ENCODE results near the gene CFAP74. TPM values are rescaled to one million over a fixed set of nuclear protein-coding genes. Genes with fewer than 3 reads are reported as not detected.
"Not testable (repeated sequence)": the region's sequence is repeated elsewhere in the genome, so short reads cannot be mapped to it uniquely, and the experiment has no call there.

CFAP74 gene
- total RNA-seq, 4 donors from 2014 or later: not detected

DNA sequence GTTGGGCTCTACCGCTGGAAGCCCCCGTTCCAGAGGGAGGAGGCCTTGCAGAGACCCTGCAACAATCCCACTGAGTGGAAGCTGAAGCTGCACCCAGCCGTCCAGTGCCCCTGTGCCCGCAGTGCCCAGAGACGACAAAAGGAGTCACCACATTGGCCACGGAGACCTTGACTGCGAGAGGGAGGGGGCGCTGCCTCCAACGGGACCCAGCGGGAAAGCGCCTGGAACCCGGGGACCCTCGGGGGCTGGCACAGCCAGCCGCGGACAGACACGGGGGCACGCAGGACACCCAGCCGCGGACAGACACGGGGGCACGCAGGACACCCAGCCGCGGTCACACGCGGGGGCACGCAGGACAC is 22.5 kb downstream of the CFAP74 start:
- 95% methylated on average over 26 of the region's 26 CpGs; no CpG with 5 or more reads in 1 of the 2 donors for WGBS, 2 donors (ENCODE audit: low coverage in 1 of 2)
- Histone ChIP-seq H3K4me3 (no peak overlapping the region), H3K27me3 (no peaks in the 10 kb centered on the region), H3K9me3 (no peaks in the 10 kb centered on the region), H3K36me3 (no peaks in the 10 kb centered on the region), H3K4me1 (no peaks in the 10 kb centered on the region), H3K27ac (no peak overlapping the region)
- no peak for DNase-seq
- TF ChIP-seq POLR2AphosphoS5 (IDR thresholded peaks at IDR 0.05) (no peak), EP300 (IDR thresholded peaks at IDR 0.05; ENCODE audit: low read depth) (no peak), POLR2A (IDR thresholded peaks at IDR 0.05) (no peak)
- TF ChIP-seq, protein P1, sequence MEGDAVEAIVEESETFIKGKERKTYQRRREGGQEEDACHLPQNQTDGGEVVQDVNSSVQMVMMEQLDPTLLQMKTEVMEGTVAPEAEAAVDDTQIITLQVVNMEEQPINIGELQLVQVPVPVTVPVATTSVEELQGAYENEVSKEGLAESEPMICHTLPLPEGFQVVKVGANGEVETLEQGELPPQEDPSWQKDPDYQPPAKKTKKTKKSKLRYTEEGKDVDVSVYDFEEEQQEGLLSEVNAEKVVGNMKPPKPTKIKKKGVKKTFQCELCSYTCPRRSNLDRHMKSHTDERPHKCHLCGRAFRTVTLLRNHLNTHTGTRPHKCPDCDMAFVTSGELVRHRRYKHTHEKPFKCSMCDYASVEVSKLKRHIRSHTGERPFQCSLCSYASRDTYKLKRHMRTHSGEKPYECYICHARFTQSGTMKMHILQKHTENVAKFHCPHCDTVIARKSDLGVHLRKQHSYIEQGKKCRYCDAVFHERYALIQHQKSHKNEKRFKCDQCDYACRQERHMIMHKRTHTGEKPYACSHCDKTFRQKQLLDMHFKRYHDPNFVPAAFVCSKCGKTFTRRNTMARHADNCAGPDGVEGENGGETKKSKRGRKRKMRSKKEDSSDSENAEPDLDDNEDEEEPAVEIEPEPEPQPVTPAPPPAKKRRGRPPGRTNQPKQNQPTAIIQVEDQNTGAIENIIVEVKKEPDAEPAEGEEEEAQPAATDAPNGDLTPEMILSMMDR (IDR thresholded peaks at IDR 0.05): no peak
- in situ Hi-C loops (cut with MboI; ENCODE audit: low pct_ligation_motif_present in 1 of 4, low pct_unique_long_range_greater_than_20kb in 1 of 4, low sequenced_read_pairs in 3 of 4): no loop called here
- intact Hi-C loops (cut with DNase I; ENCODE audit: low total_unique reads): no loop called here

DNA sequence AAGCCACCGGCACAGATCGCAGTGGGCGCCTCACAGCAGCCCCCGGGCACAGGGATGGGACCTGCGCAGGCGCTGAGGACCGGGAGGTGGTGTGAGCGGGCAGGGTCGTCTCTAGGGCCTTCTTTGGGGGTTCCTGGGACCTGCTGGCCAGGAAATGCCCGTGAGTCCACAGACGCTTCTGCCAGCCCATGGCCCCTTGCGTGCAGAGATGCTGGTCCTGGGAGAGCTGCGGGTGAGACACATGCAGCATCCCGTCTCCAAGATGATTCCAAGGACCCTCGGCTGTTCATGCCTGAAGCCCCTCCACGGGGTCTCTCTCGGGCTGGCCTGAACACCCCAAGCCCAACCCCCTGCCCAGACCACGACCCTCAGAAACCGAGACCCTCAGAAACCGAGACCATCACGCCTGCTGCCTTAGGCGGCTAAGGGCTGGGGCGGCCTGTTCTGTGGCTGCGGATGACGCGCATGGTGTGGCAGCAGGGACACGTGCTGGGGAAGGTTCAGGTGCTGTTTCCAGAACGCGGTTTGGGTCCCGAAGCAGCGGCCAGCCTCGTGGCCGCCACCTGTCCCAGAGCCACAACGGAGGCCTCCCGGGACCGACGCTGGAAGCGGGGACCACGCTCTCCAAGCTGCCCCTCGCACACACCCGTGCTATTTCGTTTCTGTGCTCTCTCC is 23.0 kb downstream of the CFAP74 start:
- in situ Hi-C loops (cut with MboI; ENCODE audit: low pct_ligation_motif_present in 1 of 4, low pct_unique_long_range_greater_than_20kb in 1 of 4, low sequenced_read_pairs in 3 of 4): no loop called here
- H3K27me3 ChIP-seq: no peaks in the 10 kb centered on the region
- H3K4me1 ChIP-seq: no peaks in the 10 kb centered on the region
- TF ChIP-seq EP300 (IDR thresholded peaks at IDR 0.05; ENCODE audit: low read depth) (no peak), POLR2A (IDR thresholded peaks at IDR 0.05) (no peak), POLR2AphosphoS5 (IDR thresholded peaks at IDR 0.05) (no peak)
- TF ChIP-seq, protein P1 (IDR thresholded peaks at IDR 0.05): no peak
- intact Hi-C loops (cut with DNase I; ENCODE audit: low total_unique reads): no loop called here
- no peaks in the 10 kb centered on the region for H3K36me3 ChIP-seq
- WGBS, 2 donors (ENCODE audit: low coverage in 1 of 2): 91 to 94% methylated on average over 6 to 38 of the region's 42 CpGs
- H3K4me3 ChIP-seq: no peak overlapping the region
- no peak for DNase-seq
- no peak overlapping the region for H3K27ac ChIP-seq
- H3K9me3 ChIP-seq: no peaks in the 10 kb centered on the region

DNA sequence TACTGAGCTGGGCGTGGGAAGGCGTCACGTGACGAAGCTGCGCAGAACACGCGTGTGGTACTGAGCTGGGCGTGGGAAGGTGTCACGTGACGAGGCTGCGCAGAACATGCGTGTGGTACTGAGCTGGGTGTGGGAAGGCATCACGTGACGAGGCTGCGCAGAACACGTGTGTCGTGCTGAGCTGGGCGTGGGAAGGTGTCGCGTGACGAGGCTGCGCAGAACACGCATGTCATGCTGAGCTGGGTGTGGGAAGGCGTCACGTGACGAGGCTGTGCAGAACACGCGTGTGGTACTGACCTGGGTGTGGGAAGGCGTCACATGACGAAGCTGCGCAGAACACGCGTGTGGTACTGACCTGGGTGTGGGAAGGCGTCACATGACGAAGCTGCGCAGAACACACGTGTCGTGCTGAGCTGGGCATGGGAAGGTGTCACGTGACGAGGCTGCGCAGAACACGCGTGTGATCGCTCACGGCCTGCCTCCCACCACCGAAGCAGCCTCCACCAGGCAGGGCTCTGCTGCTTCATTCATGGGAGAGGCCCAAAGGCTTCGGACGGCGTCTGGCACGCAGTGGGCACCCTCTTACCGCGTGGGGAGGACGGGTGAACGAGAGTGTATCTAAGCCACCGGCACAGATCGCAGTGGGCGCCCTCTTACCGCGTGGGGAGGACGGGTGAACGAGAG is 24.0 kb downstream of the CFAP74 start:
- no peaks in the 10 kb centered on the region for H3K9me3 ChIP-seq
- H3K4me3 ChIP-seq: no peak overlapping the region
- no peaks in the 10 kb centered on the region for H3K27me3 ChIP-seq
- TF ChIP-seq, protein P1 (IDR thresholded peaks at IDR 0.05): no peak
- H3K4me1 ChIP-seq: no peaks in the 10 kb centered on the region
- intact Hi-C loops (cut with DNase I; ENCODE audit: low total_unique reads): no loop called here
- no peaks in the 10 kb centered on the region for H3K36me3 ChIP-seq
- WGBS, 2 donors (ENCODE audit: low coverage in 1 of 2): 90 to 92% methylated on average over 4 to 59 of the region's 61 CpGs
- H3K27ac ChIP-seq: no peak overlapping the region
- in situ Hi-C loops (cut with MboI; ENCODE audit: low pct_ligation_motif_present in 1 of 4, low pct_unique_long_range_greater_than_20kb in 1 of 4, low sequenced_read_pairs in 3 of 4): no loop called here
- DNase-seq: no peak

DNA sequence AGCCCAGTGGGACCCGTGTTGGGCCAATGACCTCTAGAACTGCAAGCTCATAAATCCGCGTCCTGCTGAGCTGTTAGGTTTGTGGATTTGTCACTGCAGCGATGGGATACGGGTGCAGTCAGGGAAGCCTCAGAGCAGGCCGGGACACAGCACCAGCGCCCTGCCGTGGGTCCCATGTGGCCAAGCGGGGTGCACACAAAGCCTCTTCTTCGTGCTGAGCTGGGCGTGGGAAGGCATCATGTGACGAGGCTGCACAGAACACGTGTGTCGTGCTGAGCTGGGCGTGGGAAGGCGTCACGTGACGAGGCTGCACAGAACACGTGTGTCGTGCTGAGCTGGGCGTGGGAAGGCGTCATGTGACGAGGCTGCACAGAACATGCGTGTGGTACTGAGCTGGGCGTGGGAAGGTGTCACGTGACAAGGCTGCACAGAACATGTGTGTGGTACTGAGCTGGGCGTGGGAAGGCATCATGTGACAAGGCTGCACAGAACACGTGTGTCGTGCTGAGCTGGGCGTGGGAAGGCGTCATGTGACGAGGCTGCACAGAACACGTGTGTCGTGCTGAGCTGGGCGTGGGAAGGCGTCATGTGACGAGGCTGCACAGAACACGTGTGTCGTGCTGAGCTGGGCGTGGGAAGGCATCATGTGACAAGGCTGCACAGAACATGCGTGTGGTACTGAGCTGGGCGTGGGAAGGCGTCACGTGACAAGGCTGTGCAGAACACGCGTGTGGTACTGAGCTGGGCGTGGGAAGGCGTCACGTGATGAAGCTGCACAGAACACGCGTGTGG is 24.7 kb downstream of the CFAP74 start:
- H3K27me3 ChIP-seq; H3K4me3 ChIP-seq; H3K4me1 ChIP-seq; in situ Hi-C loops (cut with MboI; ENCODE audit: low pct_ligation_motif_present in 1 of 4, low pct_unique_long_range_greater_than_20kb in 1 of 4, low sequenced_read_pairs in 3 of 4); H3K9me3 ChIP-seq; intact Hi-C loops (cut with DNase I; ENCODE audit: low total_unique reads); H3K27ac ChIP-seq; DNase-seq; H3K36me3 ChIP-seq: not testable (repeated sequence)
- 89 to 90% methylated on average over 7 to 51 of the region's 51 CpGs for WGBS, 2 donors (ENCODE audit: low coverage in 1 of 2)

Data from transverse colon (tissue), 4 donors.